Motor neuron (in vitro differentiated cells): ENCODE measurements around the gene DQX1. TPM values are rescaled to one million over a fixed set of nuclear protein-coding genes. Genes with fewer than 3 reads are reported as not detected.
A peak's percentile ranks its signal among the peaks of the same experiment; 100 is the strongest.
"Not testable (repeated sequence)": the region's sequence is repeated elsewhere in the genome, so short reads cannot be mapped to it uniquely, and the experiment has no call there.

Experiments
- ATAC-seq, 8 experiments: fragments of 200-7000 bp; cut with Tn5 transposase; replicated peaks in 6 of 8; 2 replicates each; pipeline ENCODE4 v1.8.0; 2021; ENCODE audit warnings: mild to moderate bottlenecking in 8 of 8, moderate library complexity in 8 of 8
- H3K27ac ChIP-seq, 2 donors: fragments of 250-450 bp; sonication (Bioruptor Pico); 2 replicates each; pipeline ENCODE4 v1.9.0; 2021; ENCODE audit warnings: antibody characterized with exemption in 2 of 2, mild to moderate bottlenecking in 2 of 2, moderate library complexity in 1 of 2
- H3K4me1 ChIP-seq, 2 donors: fragments of 250-450 bp; sonication (Bioruptor Pico); replicated peaks in 1 of 2; 2 replicates each; pipeline ENCODE4 v1.6.1; 2021; ENCODE audit warnings: antibody characterized with exemption in 2 of 2, mild to moderate bottlenecking in 2 of 2, moderate library complexity in 1 of 2
- H3K4me3 ChIP-seq, 5 donors: fragments of 250-450 bp; sonication (Bioruptor Pico); 2 replicates each; pipeline ENCODE4 v1.9.0; 2021; ENCODE audit warnings: antibody characterized with exemption in 5 of 5, mild to moderate bottlenecking in 5 of 5, moderate library complexity in 4 of 5
- WGBS, 10 experiments: fragments of 450-650 bp; shearing (Covaris generic); methylation state at CpG; one replicate each; pipeline ENCODE4 v1.0.0; 2022; 5-methylcytosine and 5-hydroxymethylcytosine counted together
- in situ Hi-C, 9 experiments: fragments of 400-800 bp; cut with MboI; loops; one replicate each; pipeline ENCODE4 v1.15.0; 2021; ENCODE audit warnings: low sequenced_read_pairs in 9 of 9, low pct_unique_long_range_greater_than_20kb in 2 of 9; ENCODE audit not compliant: unreplicated experiment in 9 of 9
- total RNA-seq, 8 experiments: library from RNA; unstranded; fragments of 300-600 nt; gene quantifications; 2 replicates each; pipeline versions ENCODE4 v1.2.3 to v1.2.4, GENCODE V29; 2022

DQX1 gene
- total RNA-seq, 8 experiments from 2014 or later = 0.11 to 1.0 (median 0.31) TPM; not detected in 1

GRCh38 chr2:74498500-74499266, 27.3 kb downstream of the DQX1 start:
- in situ Hi-C loops = loop anchor here in 3 of 9 experiments (25.0 kb wide), 1 partner anchor 89 kb away; no protein-coding TSS in a partner anchor
- no peak overlapping the region for H3K27ac ChIP-seq
- peak overlapping the region in 3 of 5 donors; percentile 6 to 24 (median 17) for H3K4me3 ChIP-seq
- H3K4me1 ChIP-seq = peaks cover 9 to 32% of the 10 kb centered on the region in 2 donors
- WGBS, 10 experiments = 0 to 2% (median 0%) methylated on average over 1 to 8 of the region's 41 CpGs; no CpG with 5 or more reads in 5 of the 10 experiments
- ATAC-seq = peak in 6 of 8 experiments; percentile 3 to 19 (median 8)

- Histone ChIP-seq H3K4me1 (peaks cover 6 to 27% of the 10 kb centered on the region in 2 donors), H3K4me3 (peak overlapping the region in 4 of 5 donors; percentile 4 to 24 (median 12)), H3K27ac (no peak overlapping the region)
- WGBS, 10 experiments = 0 to 7% (median 4%) methylated on average over 1 to 25 of the region's 61 CpGs; no CpG with 5 or more reads in 6 of the 10 experiments
- ATAC-seq = peak in 7 of 8 experiments; percentile 12 to 36 (median 18)
- in situ Hi-C loops = loop anchor here in 3 of 9 experiments (25.0 kb wide), 1 partner anchor 89 kb away; no protein-coding TSS in a partner anchor
These were observed 28.1 kb downstream of the DQX1 start for GRCh38 chr2:74497777-74498499.

- no peak overlapping the region for H3K27ac ChIP-seq
- no peak overlapping the region for H3K4me3 ChIP-seq
- WGBS, 10 experiments = 30 to 100% (median 46%) methylated on average over 1 to 16 of the region's 19 CpGs; no CpG with 5 or more reads in 1 of the 10 experiments
- in situ Hi-C loops = loop anchor here in 3 of 9 experiments (25.0 kb wide), 1 partner anchor 90 kb away; no protein-coding TSS in a partner anchor
- H3K4me1 ChIP-seq = peaks cover 6 to 22% of the 10 kb centered on the region in 2 donors
- no peak for ATAC-seq
These were observed 28.8 kb downstream of the DQX1 start for GRCh38 chr2:74496997-74497776.

GRCh38 chr2:74495440-74495839, 30.6 kb downstream of the DQX1 start:
- no peak overlapping the region for H3K27ac ChIP-seq
- WGBS, 10 experiments = 40 to 100% (median 76%) methylated on average over 1 of the region's 1 CpG; no CpG with 5 or more reads in 6 of the 10 experiments
- no peak for ATAC-seq
- H3K4me3 ChIP-seq = no peak overlapping the region
- in situ Hi-C loops = loop anchor here in 3 of 9 experiments (25.0 kb wide), 1 partner anchor 92 kb away; no protein-coding TSS in a partner anchor
- peaks cover 6 to 20% of the 10 kb centered on the region in 2 donors for H3K4me1 ChIP-seq

GRCh38 chr2:74493546-74493945, 32.5 kb downstream of the DQX1 start:
- in situ Hi-C loops = loop anchor here in 3 of 9 experiments (25.0 kb wide), 1 partner anchor 94 kb away; no protein-coding TSS in a partner anchor
- H3K27ac ChIP-seq = no peak overlapping the region
- H3K4me3 ChIP-seq = no peak overlapping the region
- no peak for ATAC-seq
- H3K4me1 ChIP-seq = peaks cover 6 to 10% of the 10 kb centered on the region in 2 donors
- 68 to 100% (median 86%) methylated on average over 2 of the region's 3 CpGs; no CpG with 5 or more reads in 7 of the 10 experiments for WGBS, 10 experiments

GRCh38 chr2:74491648-74492544, 34.1 kb downstream of the DQX1 start:
- no peaks in the 10 kb centered on the region for H3K4me1 ChIP-seq
- H3K4me3 ChIP-seq = no peak overlapping the region
- no peak for ATAC-seq
- WGBS, 10 experiments = 83 to 100% (median 90%) methylated on average over 1 to 6 of the region's 12 CpGs; no CpG with 5 or more reads in 5 of the 10 experiments
- H3K27ac ChIP-seq = no peak overlapping the region
- in situ Hi-C loops = loop anchor here in 3 of 9 experiments (25.0 kb wide), 1 partner anchor 95 kb away; no protein-coding TSS in a partner anchor

- Histone ChIP-seq H3K4me3 (no peak overlapping the region), H3K4me1 (no peaks in the 10 kb centered on the region), H3K27ac (no peak overlapping the region)
- in situ Hi-C loops = loop anchor here in 3 of 9 experiments (25.0 kb wide), 1 partner anchor 97 kb away; no protein-coding TSS in a partner anchor
- WGBS, 10 experiments = 83 to 100% (median 100%) methylated on average over 1 to 5 of the region's 9 CpGs; no CpG with 5 or more reads in 7 of the 10 experiments
- no peak for ATAC-seq
These were observed 36.1 kb downstream of the DQX1 start for GRCh38 chr2:74489906-74490305.

GRCh38 chr2:74488643-74489481, 37.2 kb downstream of the DQX1 start:
- 81 to 100% (median 90%) methylated on average over 1 to 8 of the region's 9 CpGs; no CpG with 5 or more reads in 5 of the 10 experiments for WGBS, 10 experiments
- Histone ChIP-seq H3K27ac (no peak overlapping the region), H3K4me1 (no peaks in the 10 kb centered on the region), H3K4me3 (no peak overlapping the region)
- in situ Hi-C loops = loop anchor here in 3 of 9 experiments (25.0 kb wide), 1 partner anchor 98 kb away; no protein-coding TSS in a partner anchor
- no peak for ATAC-seq

GRCh38 chr2:74486141-74486540, 39.9 kb downstream of the DQX1 start:
- ATAC-seq = no peak
- Histone ChIP-seq H3K4me1 (peaks cover 5% of the 10 kb centered on the region in 2 donors), H3K27ac (no peak overlapping the region), H3K4me3 (no peak overlapping the region)
- in situ Hi-C loops = loop anchor here in 3 of 9 experiments (25.0 kb wide), 1 partner anchor 101 kb away; no protein-coding TSS in a partner anchor
- 94 to 100% (median 100%) methylated on average over 1 to 2 of the region's 2 CpGs; no CpG with 5 or more reads in 6 of the 10 experiments for WGBS, 10 experiments

- in situ Hi-C loops = loop anchor here in 3 of 9 experiments (25.0 kb wide), 1 partner anchor 104 kb away; no protein-coding TSS in a partner anchor
- Histone ChIP-seq H3K4me1 (peaks cover 8 to 16% of the 10 kb centered on the region in 2 donors), H3K4me3 (peak overlapping the region; percentile 79 to 97 (median 90))
- not testable (repeated sequence) for ATAC-seq, H3K27ac ChIP-seq
- WGBS, 10 experiments = 40 to 100% (median 81%) methylated on average over 1 to 17 of the region's 19 CpGs; no CpG with 5 or more reads in 3 of the 10 experiments
These were observed 42.3 kb downstream of the DQX1 start for GRCh38 chr2:74483675-74484164.
